Measurements from ENCODE around the gene THOC6.
A peak's percentile ranks its signal among the peaks of the same experiment; 100 is the strongest.

The THOC6 gene

GRCh38 chr16:3019594-3020246 is 4.1 kb upstream of the THOC6 start:
- no peaks in the 10 kb centered on the region for H3K27me3 Mint-ChIP-seq
- peak overlapping the region; percentile 89 for H3K4me3 Mint-ChIP-seq
- H3K27ac Mint-ChIP-seq = peak overlapping the region; percentile 70
- no peaks in the 10 kb centered on the region for H3K36me3 Mint-ChIP-seq
- H3K9me3 Mint-ChIP-seq (ENCODE audit: low read depth) = no peaks in the 10 kb centered on the region
- peaks cover 45% of the 10 kb centered on the region for H3K4me1 Mint-ChIP-seq (ENCODE audit: low read depth)

GRCh38 chr16:3020247-3020603 is 3.6 kb upstream of the THOC6 start, which contains the start of gene TNFRSF12A:
Gene TNFRSF12A, plus strand, starts transcription at chr16:3020368. Its CDS starts 30 bp downstream, at chr16:3020398.
- Mint-ChIP-seq H3K36me3 (no peaks in the 10 kb centered on the region), H3K27me3 (no peaks in the 10 kb centered on the region), H3K4me1 (ENCODE audit: low read depth) (peaks cover 45% of the 10 kb centered on the region), H3K9me3 (ENCODE audit: low read depth) (no peaks in the 10 kb centered on the region), H3K4me3 (peak within 1 kb of the TSS; percentile 89), H3K27ac (peak within 1 kb of the TSS; percentile 96)

DNA sequence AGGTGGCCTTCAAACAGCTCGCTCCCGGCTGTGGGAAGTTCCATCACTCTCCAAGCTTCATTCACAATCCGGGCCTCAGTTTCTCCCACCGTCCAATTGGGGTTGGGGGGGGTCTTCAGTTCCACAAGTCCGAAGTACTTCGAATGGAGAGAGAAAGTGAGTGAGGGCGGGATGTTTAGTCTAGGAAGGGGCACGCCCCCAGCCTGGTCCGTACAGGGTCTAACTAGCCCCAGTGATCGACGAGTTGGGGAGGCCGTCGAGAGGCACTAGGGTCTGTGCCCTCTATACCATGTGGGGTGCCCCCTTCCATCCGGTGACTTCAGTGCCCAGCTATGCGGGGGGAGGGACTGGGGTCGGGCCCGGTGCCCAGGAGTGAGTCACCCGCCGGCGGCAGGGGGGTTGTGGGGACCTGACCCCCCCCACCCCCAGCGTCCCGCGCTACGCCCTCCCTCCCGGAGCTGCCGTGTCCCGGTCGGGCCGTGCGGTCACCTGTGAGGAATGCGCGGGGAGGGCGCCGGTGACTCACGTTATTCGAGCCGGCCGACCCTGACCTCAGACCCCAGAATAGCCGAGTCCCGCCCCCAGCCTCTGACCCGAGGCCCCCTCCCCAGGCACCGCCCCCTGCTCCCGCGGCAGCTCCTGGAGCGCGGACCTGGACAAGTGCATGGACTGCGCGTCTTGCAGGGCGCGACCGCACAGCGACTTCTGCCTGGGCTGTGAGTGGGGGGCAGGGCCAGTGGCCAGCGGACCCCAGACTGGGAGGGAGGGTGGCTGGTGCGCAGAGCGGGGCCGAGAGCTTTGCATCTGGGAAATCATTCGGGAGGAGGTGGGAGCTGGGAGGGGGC is 3.0 kb upstream of the THOC6 start:
- Mint-ChIP-seq H3K27me3 (no peaks in the 10 kb centered on the region), H3K36me3 (no peaks in the 10 kb centered on the region), H3K27ac (peak overlapping the region; percentile 96), H3K9me3 (ENCODE audit: low read depth) (no peaks in the 10 kb centered on the region), H3K4me3 (peak overlapping the region; percentile 87), H3K4me1 (ENCODE audit: low read depth) (peaks cover 45% of the 10 kb centered on the region)

- peak overlapping the region; percentile 96 for H3K27ac Mint-ChIP-seq
- no peaks in the 10 kb centered on the region for H3K27me3 Mint-ChIP-seq
- H3K9me3 Mint-ChIP-seq (ENCODE audit: low read depth) = no peaks in the 10 kb centered on the region
- H3K4me1 Mint-ChIP-seq (ENCODE audit: low read depth) = peaks cover 45% of the 10 kb centered on the region
- peak overlapping the region; percentile 87 for H3K4me3 Mint-ChIP-seq
- no peaks in the 10 kb centered on the region for H3K36me3 Mint-ChIP-seq
These were observed 2.2 kb upstream of the THOC6 start for GRCh38 chr16:3021449-3022207.

DNA sequence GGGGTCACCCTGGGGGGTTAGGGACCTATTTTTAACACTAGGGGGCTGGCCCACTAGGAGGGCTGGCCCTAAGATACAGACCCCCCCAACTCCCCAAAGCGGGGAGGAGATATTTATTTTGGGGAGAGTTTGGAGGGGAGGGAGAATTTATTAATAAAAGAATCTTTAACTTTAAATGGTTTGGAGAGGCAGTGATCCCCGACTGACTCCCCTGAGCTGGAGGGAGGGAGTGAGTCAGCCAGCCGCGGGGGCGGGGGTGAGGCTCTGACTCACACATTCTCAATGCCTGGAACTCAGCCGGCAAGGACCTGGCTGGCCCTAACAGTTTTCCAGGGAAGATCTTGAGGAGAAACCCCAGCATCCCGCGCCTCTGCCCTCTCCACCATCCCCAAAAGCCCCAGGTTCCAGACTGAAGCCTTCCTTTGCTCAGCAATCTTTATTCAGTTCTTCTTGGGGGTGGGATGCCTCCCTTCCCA is 1.6 kb upstream of the THOC6 start:
- Mint-ChIP-seq H3K36me3 (no peaks in the 10 kb centered on the region), H3K27ac (peak overlapping the region; percentile 96), H3K4me3 (peak overlapping the region; percentile 87), H3K9me3 (ENCODE audit: low read depth) (no peaks in the 10 kb centered on the region), H3K4me1 (ENCODE audit: low read depth) (peaks cover 45% of the 10 kb centered on the region), H3K27me3 (no peaks in the 10 kb centered on the region)

DNA sequence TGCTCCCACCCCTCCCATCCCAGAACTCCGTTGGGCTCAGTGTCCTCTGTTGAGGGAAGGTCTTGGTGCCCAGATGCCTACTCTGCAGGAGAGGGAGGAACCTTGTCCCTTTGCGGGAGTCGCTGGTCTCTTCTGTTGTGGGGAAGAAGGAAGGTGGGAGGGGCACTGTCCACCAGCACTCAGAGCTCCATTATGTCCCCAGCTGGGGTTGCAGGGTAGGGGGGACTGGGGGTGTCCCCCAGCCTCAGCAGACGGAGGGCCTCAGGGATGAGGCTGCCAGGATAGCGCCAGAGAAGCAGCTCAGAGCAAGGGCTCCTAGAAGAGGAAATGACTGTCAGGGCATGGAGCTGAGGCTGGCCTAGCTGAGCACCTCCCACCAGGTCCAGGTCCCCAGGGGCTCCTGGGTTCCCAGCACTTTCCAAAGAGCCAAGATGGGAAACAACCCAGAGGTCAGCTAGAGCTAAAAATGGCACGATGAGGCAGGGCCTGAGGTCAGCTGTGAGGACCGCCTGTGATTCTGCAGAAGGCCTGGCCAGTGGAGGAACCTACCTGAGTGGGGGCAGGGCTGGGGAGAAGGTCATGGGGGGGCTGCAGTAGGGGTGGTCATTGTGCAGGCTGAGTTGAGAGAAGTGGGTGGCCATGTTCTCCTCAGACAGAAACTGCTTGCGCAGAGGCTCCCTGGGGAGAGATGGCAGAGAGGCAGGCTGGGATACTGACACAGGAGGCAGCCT is 986 bp upstream of the THOC6 start:
- Mint-ChIP-seq H3K36me3 (no peaks in the 10 kb centered on the region), H3K9me3 (ENCODE audit: low read depth) (no peaks in the 10 kb centered on the region), H3K4me3 (peak overlapping the region; percentile 87), H3K27ac (peak overlapping the region; percentile 96), H3K27me3 (no peaks in the 10 kb centered on the region), H3K4me1 (ENCODE audit: low read depth) (peaks cover 45% of the 10 kb centered on the region)

DNA sequence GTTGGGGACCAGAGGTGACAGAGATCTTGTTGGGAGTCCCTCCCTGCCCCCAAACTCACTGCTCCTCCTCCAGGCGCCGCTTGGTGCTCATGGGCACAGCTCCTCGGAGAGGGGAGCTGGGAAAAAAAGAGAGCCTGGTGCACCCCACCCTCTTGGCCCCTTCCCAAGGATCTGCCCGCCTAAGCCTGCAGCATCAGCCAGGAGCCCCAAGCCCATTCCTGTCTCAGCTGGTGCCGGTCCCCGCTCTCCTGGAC is 493 bp upstream of the THOC6 start:
- Mint-ChIP-seq H3K27ac (peak overlapping the region; percentile 96), H3K4me3 (peak overlapping the region; percentile 87), H3K9me3 (ENCODE audit: low read depth) (no peaks in the 10 kb centered on the region), H3K4me1 (ENCODE audit: low read depth) (peaks cover 43% of the 10 kb centered on the region), H3K36me3 (no peaks in the 10 kb centered on the region), H3K27me3 (no peaks in the 10 kb centered on the region)

DNA sequence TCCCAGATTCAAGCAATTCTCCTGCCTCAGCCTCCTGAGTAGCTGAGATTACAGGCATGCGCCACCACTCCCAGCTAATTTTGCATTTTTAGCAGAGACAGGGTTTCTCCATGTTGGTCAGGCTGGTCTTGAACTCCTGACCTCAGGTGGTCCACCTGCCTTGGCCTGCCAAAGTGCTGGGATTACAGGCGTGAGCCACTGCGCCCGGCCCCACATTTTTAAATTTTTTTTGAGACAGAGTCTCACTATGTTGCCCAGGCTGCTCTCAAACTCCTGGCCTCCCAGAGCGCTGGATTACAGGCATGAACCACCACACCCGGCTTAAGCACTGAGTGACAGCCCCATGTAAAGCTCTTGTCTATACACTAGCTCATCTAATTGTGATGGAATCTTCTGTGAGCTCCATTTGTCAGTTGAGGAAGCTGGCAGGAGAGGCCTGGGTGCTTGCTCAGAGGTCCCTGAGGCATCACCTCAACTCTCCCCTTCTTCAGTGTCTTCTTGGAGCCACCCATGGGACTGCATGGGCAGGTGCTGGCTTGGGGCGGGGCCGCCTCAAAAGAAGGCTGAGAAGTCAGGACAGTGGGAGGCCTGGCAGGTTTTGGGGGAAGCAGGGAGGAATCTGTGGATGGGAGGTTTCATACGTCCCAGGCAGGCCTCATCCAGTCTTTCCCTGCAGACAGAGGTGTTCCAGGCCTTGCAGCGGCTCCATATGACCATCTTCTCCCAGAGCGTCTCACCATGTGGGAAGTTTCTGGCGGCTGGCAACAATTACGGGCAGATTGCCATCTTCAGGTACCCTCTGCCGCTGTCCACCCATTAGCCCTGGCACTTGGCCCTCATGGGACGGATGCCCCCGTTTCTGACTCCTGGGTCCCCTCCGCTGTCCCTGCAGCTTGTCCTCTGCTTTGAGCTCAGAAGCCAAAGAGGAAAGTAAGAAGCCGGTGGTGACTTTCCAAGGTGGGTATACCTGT is 1.5 kb downstream of the THOC6 start:
- Mint-ChIP-seq H3K36me3 (no peaks in the 10 kb centered on the region), H3K27me3 (peaks cover 6% of the 10 kb centered on the region), H3K4me1 (ENCODE audit: low read depth) (peaks cover 48% of the 10 kb centered on the region), H3K9me3 (ENCODE audit: low read depth) (no peaks in the 10 kb centered on the region), H3K27ac (no peak overlapping the region), H3K4me3 (peak overlapping the region; percentile 5)

DNA sequence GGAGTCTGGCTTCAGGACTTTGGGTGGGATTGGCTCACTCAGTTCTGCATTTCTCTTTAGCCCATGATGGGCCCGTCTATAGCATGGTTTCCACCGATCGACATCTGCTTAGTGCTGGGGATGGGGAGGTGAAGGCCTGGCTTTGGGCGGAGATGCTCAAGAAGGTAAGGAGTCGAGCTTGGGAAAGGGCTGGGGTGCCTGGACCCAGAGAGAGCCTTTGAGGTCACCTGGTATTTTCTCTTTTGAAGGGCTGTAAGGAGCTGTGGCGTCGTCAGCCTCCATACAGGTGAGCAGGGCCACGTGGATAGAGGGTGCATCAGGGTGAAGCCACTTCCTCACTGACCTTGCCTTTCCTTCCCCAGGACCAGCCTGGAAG is 2.2 kb downstream of the THOC6 start:
- no peak overlapping the region for H3K27ac Mint-ChIP-seq
- H3K27me3 Mint-ChIP-seq = peaks cover 6% of the 10 kb centered on the region
- no peaks in the 10 kb centered on the region for H3K9me3 Mint-ChIP-seq (ENCODE audit: low read depth)
- peaks cover 45% of the 10 kb centered on the region for H3K4me1 Mint-ChIP-seq (ENCODE audit: low read depth)
- H3K4me3 Mint-ChIP-seq = no peak overlapping the region
- H3K36me3 Mint-ChIP-seq = no peaks in the 10 kb centered on the region

- no peaks in the 10 kb centered on the region for H3K36me3 Mint-ChIP-seq
- no peaks in the 10 kb centered on the region for H3K9me3 Mint-ChIP-seq (ENCODE audit: low read depth)
- peaks cover 37% of the 10 kb centered on the region for H3K4me1 Mint-ChIP-seq (ENCODE audit: low read depth)
- no peak overlapping the region for H3K4me3 Mint-ChIP-seq
- no peak overlapping the region for H3K27ac Mint-ChIP-seq
- H3K27me3 Mint-ChIP-seq = peaks cover 6% of the 10 kb centered on the region
These were observed 3.0 kb downstream of the THOC6 start for GRCh38 chr16:3026609-3027488.

GRCh38 chr16:3027489-3027795 is 3.6 kb downstream of the THOC6 start:
- Mint-ChIP-seq H3K27me3 (peaks cover 9% of the 10 kb centered on the region), H3K9me3 (ENCODE audit: low read depth) (no peaks in the 10 kb centered on the region), H3K36me3 (no peaks in the 10 kb centered on the region), H3K4me1 (ENCODE audit: low read depth) (peaks cover 31% of the 10 kb centered on the region), H3K27ac (no peak overlapping the region), H3K4me3 (no peak overlapping the region)

- Mint-ChIP-seq H3K27ac (no peak overlapping the region), H3K27me3 (peaks cover 14% of the 10 kb centered on the region), H3K4me3 (no peak overlapping the region), H3K9me3 (ENCODE audit: low read depth) (no peaks in the 10 kb centered on the region), H3K4me1 (ENCODE audit: low read depth) (peaks cover 24% of the 10 kb centered on the region), H3K36me3 (no peaks in the 10 kb centered on the region)
These were observed 4.3 kb downstream of the THOC6 start for GRCh38 chr16:3027983-3028715.

Data from activated naive CD8-positive, alpha-beta T cell (primary cell).